Neuronal stem cell (in vitro differentiated cells): ENCODE results near the gene FAM72C. TPM values are rescaled to one million over a fixed set of nuclear protein-coding genes. Genes with fewer than 3 reads are reported as not detected.
"Not testable (repeated sequence)": the region's sequence is repeated elsewhere in the genome, so short reads cannot be mapped to it uniquely, and the experiment has no call there.

Experiments
- DNase-seq: peaks from one replicate; pipeline ENCODE4 v3.0.0-alpha.2; 2013; ENCODE audit warnings: low spot score
- H2AFZ ChIP-seq: one replicate; pipeline ENCODE4 v1.6.1; 2013; ENCODE audit warnings: mild to moderate bottlenecking, low read length, inconsistent platforms
- H2AK5ac ChIP-seq: 2 replicates; pipeline ENCODE4 v1.6.1; 2013; ENCODE audit warnings: low read depth, mild to moderate bottlenecking, inconsistent platforms, low read length, moderate library complexity, mixed read lengths
- H2BK120ac ChIP-seq: 2 replicates; pipeline ENCODE4 v1.6.1; 2013; ENCODE audit warnings: low read depth, mild to moderate bottlenecking, inconsistent platforms, low read length, moderate library complexity, mixed read lengths
- H2BK12ac ChIP-seq: one replicate; pipeline ENCODE4 v1.6.1; 2013; ENCODE audit warnings: low read length, inconsistent platforms
- H2BK15ac ChIP-seq: 2 replicates; pipeline ENCODE4 v1.6.1; 2013; ENCODE audit warnings: mild to moderate bottlenecking, low read length, inconsistent platforms, mixed read lengths
- H2BK5ac ChIP-seq: one replicate; pipeline ENCODE4 v1.6.1; 2013; ENCODE audit warnings: inconsistent platforms, mild to moderate bottlenecking, low read length, moderate library complexity
- H3K14ac ChIP-seq: one replicate; pipeline ENCODE4 v1.6.1; 2013; ENCODE audit warnings: low read length, inconsistent platforms
- H3K18ac ChIP-seq: 2 replicates; pipeline ENCODE4 v1.6.1; 2013; ENCODE audit warnings: low read length, inconsistent platforms
- H3K23ac ChIP-seq: 2 replicates; pipeline ENCODE4 v1.6.1; 2013; ENCODE audit warnings: low read depth, mild to moderate bottlenecking, mixed read lengths, low read length, inconsistent platforms; ENCODE audit not compliant: poor library complexity
- H3K27ac ChIP-seq: replicated peaks from 3 replicates; pipeline ENCODE4 v1.5.1; 2013; ENCODE audit warnings: low read length, inconsistent platforms
- H3K27me3 ChIP-seq, 3 experiments: 2 replicates each; pipeline ENCODE4 v1.6.1; 2013; ENCODE audit warnings: low read length in 3 of 3, mild to moderate bottlenecking in 2 of 3, inconsistent platforms in 1 of 3, low read depth in 1 of 3, mixed read lengths in 1 of 3, moderate library complexity in 1 of 3; ENCODE audit not compliant: control insufficient read depth in 3 of 3, insufficient read depth in 3 of 3
- H3K36me3 ChIP-seq, 2 donors: replicated peaks in 1 of 2; 2 replicates each; pipeline ENCODE4 v1.6.1; 2013; ENCODE audit warnings: low read length in 2 of 2; ENCODE audit not compliant: control insufficient read depth in 2 of 2, insufficient read depth in 2 of 2
- H3K4ac ChIP-seq: 2 replicates; pipeline ENCODE4 v1.6.1; 2013; ENCODE audit warnings: inconsistent platforms, mild to moderate bottlenecking, low read length, moderate library complexity
- H3K4me1 ChIP-seq, 2 donors: 1 replicate in 1 of 2; 2 replicates in 1 of 2; pipeline ENCODE4 v1.6.1; 2013; ENCODE audit warnings: low read length in 2 of 2, low read depth in 1 of 2; ENCODE audit not compliant: control insufficient read depth in 2 of 2, insufficient read depth in 1 of 2
- H3K4me2 ChIP-seq: one replicate; pipeline ENCODE4 v1.6.1; 2013; ENCODE audit warnings: mild to moderate bottlenecking, low read length, inconsistent platforms; ENCODE audit not compliant: insufficient read depth, poor library complexity, severe bottlenecking
- H3K4me3 ChIP-seq, 2 donors: 2 replicates each; pipeline ENCODE4 v1.5.1; 2013; ENCODE audit warnings: low read length in 2 of 2, mild to moderate bottlenecking in 2 of 2, inconsistent platforms in 1 of 2, moderate library complexity in 1 of 2
- H3K79me1 ChIP-seq: one replicate; pipeline ENCODE4 v1.6.1; 2013; ENCODE audit warnings: low read depth, mild to moderate bottlenecking, inconsistent platforms, low read length, moderate library complexity
- H3K9ac ChIP-seq: one replicate; pipeline ENCODE4 v1.6.1; 2013; ENCODE audit warnings: mild to moderate bottlenecking, low read depth, low read length, inconsistent platforms; ENCODE audit not compliant: poor library complexity
- H3K9me3 ChIP-seq, 2 donors: replicated peaks in 1 of 2; 2 replicates each; pipeline versions ENCODE3 to v1.6.1; 2013; ENCODE audit warnings: low read length in 2 of 2, mild to moderate bottlenecking in 2 of 2, inconsistent platforms in 1 of 2, low read depth in 1 of 2, mixed read lengths in 1 of 2, moderate library complexity in 1 of 2; ENCODE audit not compliant: control insufficient read depth in 2 of 2, insufficient read depth in 1 of 2
- H4K8ac ChIP-seq: one replicate; pipeline ENCODE4 v1.6.1; 2013; ENCODE audit warnings: low read depth, mild to moderate bottlenecking, inconsistent platforms, low read length, moderate library complexity
- H4K91ac ChIP-seq: one replicate; pipeline ENCODE4 v1.6.1; 2013; ENCODE audit warnings: low read length, low read depth, mild to moderate bottlenecking, inconsistent platforms; ENCODE audit not compliant: poor library complexity
- WGBS, 2 donors: extraction: QIAGEN DNeasy Blood & Tissue Kit; methylation state at CpG; one replicate each; pipeline ENCODE4 v1.1.7; 2013; ENCODE audit warnings: missing lambda C conversion rate in 2 of 2, mixed read lengths in 1 of 2; ENCODE audit not compliant: insufficient read length in 2 of 2, insufficient replicate concordance in 1 of 2; ENCODE audit errors: extremely low coverage in 2 of 2; 5-methylcytosine and 5-hydroxymethylcytosine counted together
- polyA plus RNA-seq, 2 experiments: library from polyadenylated mRNA; stranded (reverse); fragments of 200-250 nt; gene quantifications; one replicate each; pipeline ENCODE4 v1.2.3, GENCODE V29; 2013

The FAM72C gene
- polyA plus RNA-seq (2013, experiment 1 of 2) = 11.7 TPM
- polyA plus RNA-seq (2013, experiment 2 of 2) = 11.7 TPM

DNA sequence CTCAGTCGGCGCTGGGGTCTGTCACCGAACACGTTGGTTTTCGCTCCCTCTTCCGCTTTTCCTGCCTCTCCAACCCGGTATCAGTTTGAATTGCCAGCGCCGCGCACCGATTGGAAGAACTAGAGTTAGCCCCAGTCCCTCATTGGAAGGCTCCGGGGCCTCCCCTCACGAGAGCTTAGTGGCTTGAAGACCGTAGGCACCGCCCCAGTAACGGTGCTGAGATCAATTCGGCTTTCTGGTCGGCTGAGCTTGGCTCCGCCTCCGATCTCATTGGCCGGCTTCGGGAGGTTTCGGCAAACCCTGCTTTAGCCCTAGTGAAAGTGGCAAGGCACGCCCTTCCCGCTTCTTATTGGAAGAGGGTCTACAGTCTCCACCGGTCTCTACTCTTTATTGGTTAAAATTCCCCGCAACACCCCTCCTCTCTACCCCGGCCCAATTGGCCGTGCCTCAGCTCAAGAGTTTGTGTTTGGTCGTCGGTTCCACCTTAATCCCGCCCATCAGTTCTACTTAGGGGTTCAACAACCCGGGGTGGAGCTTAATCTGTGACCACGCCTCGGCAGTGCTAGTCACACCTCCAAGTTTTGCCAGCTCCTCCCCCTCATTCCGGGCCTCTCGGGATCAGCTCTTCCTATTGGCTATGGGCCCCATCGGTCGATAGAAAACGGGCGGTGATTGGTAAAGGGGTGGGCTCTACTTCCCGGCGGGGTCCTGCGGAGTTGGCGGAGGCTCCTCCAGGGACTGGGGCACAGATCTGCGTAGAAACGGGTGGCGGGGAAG is at the start of gene FAM72C:
Gene FAM72C (minus strand): TSS at position 63 of the 777 bp plus-strand sequence. CDS start 845 bp downstream, outside the sequence.
- H3K4me3 ChIP-seq, H3K9me3 ChIP-seq, DNase-seq, H3K27me3 ChIP-seq, H3K4ac ChIP-seq, H4K8ac ChIP-seq, H4K91ac ChIP-seq, H3K79me1 ChIP-seq, H3K36me3 ChIP-seq, H2BK120ac ChIP-seq, H3K9ac ChIP-seq, H2BK12ac ChIP-seq, H3K23ac ChIP-seq, H3K4me1 ChIP-seq, H2BK15ac ChIP-seq, H3K18ac ChIP-seq, H3K14ac ChIP-seq, H3K4me2 ChIP-seq, H2BK5ac ChIP-seq, H2AK5ac ChIP-seq, H2AFZ ChIP-seq, H3K27ac ChIP-seq: not testable (repeated sequence)
- WGBS, 2 donors = no CpG with 5 or more reads among the region's 48 CpGs

DNA sequence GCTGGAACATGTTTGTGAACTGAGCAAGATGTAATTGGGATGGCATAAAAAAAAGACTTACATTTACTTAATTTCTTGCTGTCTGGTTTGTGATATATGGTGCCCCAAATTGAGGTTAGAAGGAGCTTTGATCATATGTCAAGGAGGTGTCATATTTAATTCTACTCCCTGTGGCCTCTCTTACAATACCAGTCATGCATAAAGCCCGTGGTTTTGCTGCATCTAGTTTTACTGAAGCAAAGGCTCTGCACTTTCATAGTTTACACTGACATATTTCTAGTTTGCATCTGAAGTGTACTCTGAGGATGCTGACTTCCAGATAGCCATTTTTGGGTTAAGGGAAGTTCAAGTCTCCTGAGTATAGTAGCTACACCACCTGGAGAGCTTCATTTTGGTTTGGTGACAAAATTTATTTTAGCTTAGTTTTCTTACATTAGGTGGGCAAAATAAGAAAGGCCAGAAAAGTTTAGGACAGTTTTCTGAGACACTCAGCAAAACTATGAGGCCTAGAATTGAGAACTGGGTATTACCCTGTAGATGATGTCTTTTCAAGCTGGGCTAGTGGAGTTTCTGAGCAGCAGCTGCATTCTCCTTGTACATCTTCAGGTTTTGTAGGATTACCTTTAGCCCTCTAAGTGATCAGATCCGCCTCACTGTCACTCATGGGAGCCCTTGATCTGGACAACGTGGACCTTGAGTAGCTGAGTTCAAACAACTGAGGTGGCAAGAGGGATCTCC is 48.4 kb upstream of the FAM72C start:
- H3K27ac ChIP-seq, H3K9ac ChIP-seq, H2BK15ac ChIP-seq, H2AFZ ChIP-seq, H3K79me1 ChIP-seq, H3K27me3 ChIP-seq, H4K8ac ChIP-seq, H3K4me1 ChIP-seq, H3K4ac ChIP-seq, H2AK5ac ChIP-seq, H3K4me2 ChIP-seq, H3K36me3 ChIP-seq, H2BK12ac ChIP-seq, H2BK120ac ChIP-seq, H3K14ac ChIP-seq, H4K91ac ChIP-seq, DNase-seq, H3K23ac ChIP-seq, H3K18ac ChIP-seq, H2BK5ac ChIP-seq, H3K9me3 ChIP-seq, H3K4me3 ChIP-seq: not testable (repeated sequence)
- no CpG with 5 or more reads among the region's 3 CpGs for WGBS, 2 donors

DNA sequence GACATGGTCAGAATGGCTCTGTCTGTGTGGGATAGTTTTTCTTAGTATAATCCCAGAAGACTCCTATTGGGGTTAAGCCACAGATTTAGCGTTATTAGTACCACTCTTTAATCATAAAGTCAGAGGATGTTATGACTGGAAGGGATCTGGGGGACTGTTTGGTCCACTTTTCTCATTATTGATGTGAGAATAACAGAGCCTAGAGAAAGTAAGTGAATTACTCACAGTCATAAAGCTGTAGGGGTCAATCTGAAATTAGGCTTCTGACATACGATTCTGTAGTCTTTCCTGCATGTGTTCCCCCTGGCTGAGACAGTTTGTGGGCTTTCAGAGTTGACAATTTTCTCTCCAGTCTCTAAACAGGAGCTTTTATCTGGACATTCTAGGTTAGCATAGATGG is 47.3 kb upstream of the FAM72C start:
- H3K4me2 ChIP-seq, H3K79me1 ChIP-seq, H3K27me3 ChIP-seq, H3K27ac ChIP-seq, H3K4me1 ChIP-seq, H3K18ac ChIP-seq, H4K8ac ChIP-seq, H3K4ac ChIP-seq, H2BK5ac ChIP-seq, H4K91ac ChIP-seq, H2BK12ac ChIP-seq, H3K23ac ChIP-seq, H3K14ac ChIP-seq, DNase-seq, H3K9ac ChIP-seq, H3K9me3 ChIP-seq, H3K4me3 ChIP-seq, H2BK120ac ChIP-seq, H3K36me3 ChIP-seq, H2AFZ ChIP-seq, H2AK5ac ChIP-seq, H2BK15ac ChIP-seq: not testable (repeated sequence)
- no CpG with 5 or more reads among the region's 2 CpGs for WGBS, 2 donors
